ENCODE measurements around the gene OTUD3.

DNA sequence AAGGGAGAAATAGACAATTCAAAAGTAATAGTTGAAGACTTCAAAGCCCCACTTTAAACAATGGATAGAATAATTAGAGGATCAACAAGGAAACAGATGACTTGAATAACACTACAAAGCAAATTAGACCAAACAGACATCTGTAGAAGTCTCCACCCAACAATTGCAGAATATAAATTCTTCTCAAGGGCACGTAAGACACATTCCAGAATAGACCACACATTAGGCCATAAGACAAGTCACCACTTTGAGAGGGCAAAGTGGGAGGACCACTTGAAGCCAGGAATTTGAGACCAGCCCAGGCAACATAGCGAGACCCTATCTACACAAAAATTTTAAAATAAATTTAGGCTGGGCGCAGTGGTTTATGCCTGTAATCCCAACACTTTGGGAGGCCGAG lies 46.6 kb upstream of the OTUD3 start:
- TF ChIP-seq, protein P1, sequence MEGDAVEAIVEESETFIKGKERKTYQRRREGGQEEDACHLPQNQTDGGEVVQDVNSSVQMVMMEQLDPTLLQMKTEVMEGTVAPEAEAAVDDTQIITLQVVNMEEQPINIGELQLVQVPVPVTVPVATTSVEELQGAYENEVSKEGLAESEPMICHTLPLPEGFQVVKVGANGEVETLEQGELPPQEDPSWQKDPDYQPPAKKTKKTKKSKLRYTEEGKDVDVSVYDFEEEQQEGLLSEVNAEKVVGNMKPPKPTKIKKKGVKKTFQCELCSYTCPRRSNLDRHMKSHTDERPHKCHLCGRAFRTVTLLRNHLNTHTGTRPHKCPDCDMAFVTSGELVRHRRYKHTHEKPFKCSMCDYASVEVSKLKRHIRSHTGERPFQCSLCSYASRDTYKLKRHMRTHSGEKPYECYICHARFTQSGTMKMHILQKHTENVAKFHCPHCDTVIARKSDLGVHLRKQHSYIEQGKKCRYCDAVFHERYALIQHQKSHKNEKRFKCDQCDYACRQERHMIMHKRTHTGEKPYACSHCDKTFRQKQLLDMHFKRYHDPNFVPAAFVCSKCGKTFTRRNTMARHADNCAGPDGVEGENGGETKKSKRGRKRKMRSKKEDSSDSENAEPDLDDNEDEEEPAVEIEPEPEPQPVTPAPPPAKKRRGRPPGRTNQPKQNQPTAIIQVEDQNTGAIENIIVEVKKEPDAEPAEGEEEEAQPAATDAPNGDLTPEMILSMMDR (IDR thresholded peaks at IDR 0.05), result no peak
- no peak for TF ChIP-seq POLR2A (IDR thresholded peaks at IDR 0.05)
